GM19467 (cell line): Measurements from ENCODE around the gene PGLYRP4.
"Not testable (repeated sequence)": the region's sequence is repeated elsewhere in the genome, so short reads cannot be mapped to it uniquely, and the experiment has no call there.

Source experiments
- ATAC-seq: cut with Tn5 transposase; IDR thresholded peaks from one replicate; pipeline ENCODE4 v1.9.1; 2021; ENCODE audit warnings: mild to moderate bottlenecking, moderate library complexity; ENCODE audit not compliant: unreplicated experiment

Gene PGLYRP4

DNA sequence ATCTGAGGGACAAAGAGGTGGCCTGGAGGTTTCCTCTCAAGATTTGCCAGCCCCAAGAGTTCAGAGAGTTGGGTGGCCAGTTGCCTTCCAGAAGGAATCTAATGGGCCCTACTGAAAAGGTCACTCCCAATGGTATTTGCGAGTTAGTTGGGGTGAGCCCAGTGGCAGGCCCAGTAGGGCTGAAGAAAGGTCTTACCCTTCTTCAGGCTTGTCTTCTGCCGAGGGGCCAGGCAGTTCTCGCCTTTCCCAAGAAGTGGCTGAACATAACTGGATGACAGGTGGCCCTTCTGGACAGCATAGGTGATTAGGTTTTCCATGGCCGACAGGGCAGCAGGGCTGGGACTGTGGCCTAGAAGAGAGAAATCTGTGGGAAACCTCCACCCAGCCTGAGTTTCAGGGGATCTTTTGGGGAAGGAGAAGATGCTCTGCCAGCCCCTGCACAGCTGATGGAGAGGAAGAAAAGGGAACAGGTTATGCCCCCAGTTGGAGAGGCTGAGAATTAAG, 7.2 kb downstream of the PGLYRP4 start:
- ATAC-seq: no peak

DNA sequence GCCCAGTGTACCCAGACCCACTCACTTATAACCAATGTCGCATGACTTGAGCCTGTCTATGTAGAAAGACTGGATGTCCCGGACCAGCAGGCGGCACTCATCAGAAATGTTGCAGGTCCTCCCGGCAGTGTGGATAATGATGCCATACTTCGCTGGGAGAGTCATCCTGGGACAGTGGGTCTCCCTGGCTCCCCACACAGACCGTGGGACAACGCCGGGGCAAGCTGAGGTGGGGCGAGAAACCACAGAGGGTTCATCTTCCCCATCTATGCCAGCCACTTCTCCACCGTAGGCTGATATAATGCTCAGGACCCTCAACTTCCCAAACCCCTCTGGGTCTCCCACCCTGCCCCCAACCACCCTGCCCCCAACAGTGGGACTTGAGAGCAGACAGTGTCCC, 8.3 kb downstream of the PGLYRP4 start:
- ATAC-seq: no peak

DNA sequence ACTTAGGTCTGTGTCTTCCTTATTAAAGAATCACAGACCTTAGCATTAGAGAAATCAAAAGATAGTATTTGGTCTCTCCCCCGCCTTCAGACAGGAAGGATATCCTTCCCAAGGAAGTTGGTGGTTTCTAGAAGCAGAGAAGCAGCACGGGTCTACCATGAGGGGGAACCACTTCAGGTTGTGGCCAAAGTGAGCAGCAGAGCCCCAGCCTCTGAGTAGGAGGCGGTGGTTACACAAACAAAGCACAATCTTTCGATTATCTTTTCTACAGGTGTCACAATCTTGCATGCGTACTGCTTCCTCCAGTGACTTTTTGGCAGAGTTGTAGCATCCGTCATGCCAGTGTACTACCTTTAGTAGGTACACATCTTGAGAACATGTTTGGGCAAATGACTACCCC, 8.8 kb downstream of the PGLYRP4 start:
- no peak for ATAC-seq

DNA sequence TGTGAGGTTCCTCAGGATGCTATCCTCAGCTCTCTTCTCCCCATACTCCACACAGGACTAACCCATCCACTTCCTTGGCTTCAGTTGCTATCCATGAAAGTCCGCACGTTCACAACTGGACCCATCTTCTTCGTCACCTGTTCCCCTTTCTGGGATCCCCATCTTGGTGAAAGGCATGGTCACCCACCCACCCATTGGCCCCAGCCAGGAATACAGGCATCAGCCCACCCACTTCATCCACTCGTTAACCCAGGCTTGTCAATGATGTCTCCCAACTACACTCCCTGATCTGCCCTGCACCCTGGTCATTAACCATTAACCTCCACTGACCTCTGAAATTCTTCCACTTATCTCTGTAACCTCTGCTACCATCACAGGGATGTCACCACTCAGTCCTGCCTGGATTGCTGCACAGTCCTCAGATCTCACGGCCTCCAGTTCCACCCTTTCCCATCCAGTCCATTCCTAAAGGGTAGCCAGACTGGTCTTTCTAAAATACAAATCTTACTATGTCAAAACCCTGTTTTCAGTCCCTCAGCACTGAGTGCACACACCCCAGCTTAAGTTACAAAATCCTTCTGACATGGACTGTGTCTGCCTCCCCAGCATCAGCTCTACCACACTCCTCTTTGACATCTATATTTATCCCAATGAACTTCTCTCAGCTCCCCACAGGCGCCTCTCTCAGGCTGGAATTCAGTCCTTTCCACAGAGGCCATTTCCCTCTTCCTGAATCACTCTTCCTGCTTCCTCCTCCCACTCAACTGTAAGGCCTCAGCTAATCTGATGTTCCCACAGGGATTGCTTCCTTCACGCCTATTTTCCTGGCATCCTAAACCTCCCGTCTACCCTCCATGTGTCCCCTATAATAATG, 10.4 kb downstream of the PGLYRP4 start:
- ATAC-seq: no peak

DNA sequence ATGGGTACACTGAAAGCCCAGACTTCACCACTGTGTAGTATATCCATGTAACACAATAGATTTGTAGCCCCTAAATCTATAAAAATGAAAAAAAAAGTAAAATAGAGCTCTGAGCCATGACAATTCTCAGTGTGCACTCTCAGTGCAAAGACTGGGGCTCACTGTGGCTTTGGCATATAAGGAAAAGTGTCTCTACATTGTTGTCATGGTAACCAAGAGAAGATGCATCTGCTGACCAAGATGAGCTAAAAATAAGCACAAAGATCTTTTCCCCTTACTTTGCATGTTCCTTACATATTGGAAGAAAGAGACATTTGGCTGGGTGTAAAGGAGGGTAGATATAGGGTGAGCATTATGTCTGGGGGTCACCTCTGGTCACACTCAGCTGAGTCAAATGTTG, 12.0 kb downstream of the PGLYRP4 start:
- no peak for ATAC-seq

DNA sequence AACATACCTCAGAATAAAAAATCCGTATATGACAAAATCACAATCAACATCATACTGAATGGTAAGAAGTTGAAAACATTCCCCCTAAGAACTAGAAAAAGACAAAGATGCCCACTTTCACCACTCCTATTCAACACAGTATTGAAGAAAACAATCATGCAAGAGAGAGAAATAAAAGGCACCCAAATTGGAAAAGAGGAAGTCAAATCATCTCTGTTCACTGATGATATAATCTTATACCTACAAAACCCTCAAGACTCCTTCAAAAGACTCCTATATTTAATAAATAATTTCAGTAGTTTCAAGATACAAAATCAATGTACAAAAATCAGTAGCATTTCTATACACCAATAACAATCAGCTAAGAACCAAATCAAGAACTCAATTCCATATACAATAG, 14.7 kb downstream of the PGLYRP4 start:
- no peak for ATAC-seq

DNA sequence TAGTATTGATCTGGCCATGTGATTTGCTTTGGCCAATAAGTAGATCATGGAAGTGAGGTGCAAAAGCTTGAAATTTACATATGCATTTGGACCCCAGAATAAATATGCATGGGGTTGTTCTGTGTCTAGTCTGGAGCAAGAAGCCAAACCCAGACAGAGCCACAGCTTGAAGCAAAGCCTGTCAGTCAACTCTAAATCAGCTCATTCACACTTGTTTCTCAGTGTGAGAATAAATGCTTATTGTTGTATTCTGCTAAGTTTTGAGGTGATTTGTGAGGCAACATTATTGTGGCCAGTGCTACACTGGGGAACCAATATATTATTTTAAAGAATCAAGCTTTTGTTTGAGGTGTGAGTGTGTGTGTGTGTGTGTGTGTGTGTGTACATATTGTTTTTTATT, 23.7 kb downstream of the PGLYRP4 start:
- ATAC-seq: no peak

DNA sequence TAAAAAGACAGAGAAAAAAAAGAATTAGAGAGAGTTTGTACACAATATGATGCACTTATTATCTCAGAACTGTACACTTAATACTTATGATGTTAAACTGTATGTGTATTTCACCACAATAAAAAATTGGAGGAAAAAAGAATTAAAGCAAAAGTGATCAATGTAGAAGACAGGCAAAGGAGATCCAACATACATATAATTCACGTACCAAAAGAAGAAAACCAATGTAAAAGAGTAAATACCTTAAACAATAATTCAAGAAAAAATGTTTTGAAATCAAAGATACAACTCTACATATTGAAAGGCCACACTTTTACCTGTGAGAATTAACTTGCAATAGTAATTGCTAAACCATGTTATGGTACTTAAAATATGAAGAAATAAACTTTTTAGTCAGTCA, 26.1 kb downstream of the PGLYRP4 start:
- ATAC-seq: no peak

DNA sequence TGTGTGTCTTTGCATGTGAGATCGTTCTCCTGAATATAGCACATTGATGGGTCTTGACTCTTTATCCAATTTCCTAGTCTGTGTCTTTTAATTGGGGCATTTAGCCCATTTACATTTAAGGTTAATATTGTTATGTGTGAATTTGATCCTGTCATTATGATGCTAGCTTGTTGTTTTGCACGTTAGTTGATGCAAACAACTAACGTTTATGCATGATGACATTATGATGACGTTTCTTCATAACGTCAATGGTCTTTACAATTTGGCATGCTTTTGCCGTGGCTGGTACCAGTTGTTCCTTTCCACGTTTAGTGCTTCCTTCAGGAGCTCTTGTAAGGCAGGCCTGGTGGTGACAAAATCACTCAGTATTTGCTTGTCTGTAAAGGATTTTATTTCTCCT, 30.5 kb downstream of the PGLYRP4 start:
- ATAC-seq: not testable (repeated sequence)

DNA sequence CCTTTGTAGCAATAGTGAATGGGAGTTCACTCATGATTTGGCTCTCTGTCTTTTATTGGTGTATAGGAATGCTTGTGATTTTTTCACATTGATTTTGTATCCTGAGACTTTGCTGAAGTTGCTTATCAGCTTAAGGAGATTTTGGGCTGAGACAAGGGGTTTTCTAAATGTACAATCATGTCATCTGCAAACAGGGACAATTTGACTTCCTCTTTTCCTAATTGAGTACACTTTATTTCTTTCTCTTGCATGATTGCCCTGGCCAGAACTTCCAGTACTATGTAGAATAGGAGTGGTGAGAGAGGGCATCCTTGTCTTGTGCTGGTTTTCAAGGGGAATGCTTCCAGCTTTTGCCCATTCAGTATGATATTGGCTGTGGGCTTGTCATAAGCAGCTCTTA, 32.6 kb downstream of the PGLYRP4 start:
- not testable (repeated sequence) for ATAC-seq

DNA sequence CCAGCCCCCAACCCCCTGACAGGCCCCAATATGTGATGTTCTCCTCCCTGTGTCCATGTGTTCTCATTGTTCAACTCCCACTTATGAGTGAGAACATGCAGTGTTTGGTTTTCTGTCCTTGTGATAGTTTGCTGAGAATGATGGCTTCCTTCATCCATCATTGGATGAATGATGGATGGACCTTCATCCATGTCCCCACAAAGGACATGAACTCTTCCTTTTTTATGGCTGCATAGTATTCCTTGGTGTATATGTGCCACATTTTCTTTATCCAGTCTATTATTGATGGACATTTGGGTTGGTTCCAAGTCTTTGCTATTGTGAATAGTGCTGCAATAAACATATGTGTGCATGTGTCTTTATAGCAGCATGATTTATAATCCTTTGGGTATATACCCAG, 34.3 kb downstream of the PGLYRP4 start:
- not testable (repeated sequence) for ATAC-seq

DNA sequence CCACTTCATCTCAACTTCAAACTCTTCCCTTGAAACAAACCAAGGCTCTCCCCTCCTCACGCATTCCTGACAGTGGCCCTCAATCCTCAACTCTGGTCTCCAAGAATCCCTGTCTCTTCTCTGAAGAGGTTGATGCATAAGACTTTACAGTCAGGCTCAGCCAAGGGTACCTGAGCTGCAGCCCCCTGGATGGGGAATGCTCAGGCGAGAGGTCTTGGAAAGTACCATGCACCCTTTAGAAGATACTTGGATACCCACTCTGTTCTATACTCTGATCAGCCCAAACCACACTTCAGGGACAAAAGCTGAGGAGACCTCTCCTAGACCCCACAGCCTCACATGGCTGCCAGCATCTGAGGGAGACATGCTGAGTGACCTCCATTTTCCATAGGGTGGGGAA, 35.4 kb downstream of the PGLYRP4 start:
- ATAC-seq: no peak

DNA sequence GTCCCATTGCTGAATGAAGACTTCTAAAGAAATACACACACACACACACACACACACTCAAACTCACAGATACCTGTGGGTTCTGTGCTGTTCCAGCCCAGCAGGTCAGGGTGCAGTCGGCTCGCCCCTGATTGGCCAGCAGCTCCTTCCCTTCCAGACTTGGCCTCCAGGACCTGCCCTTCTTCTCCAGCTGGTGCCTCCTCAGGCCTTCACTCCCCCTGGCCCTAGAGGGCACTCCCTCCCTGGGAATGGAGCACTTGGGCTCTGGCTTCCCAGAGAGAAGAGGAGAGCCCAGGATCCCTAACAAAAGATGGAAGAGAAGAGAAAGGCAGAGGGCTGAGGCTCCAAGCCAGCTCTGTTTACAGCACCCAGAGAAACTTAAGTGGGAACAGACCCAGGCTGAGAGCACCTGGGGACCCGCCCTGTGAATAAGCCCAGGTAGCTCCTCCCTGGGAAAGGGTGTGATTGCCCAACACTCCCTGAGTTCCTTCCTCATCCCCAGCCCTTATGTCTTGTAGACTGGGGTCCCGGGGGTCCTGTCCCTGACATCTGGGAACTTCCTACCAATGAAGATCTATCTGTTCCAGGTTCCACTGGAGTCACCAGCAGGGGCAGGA, 36.0 kb downstream of the PGLYRP4 start, which contains the start of gene PGLYRP3:
PGLYRP3 (minus strand) TSS at position 383 of the 617 bp plus-strand sequence. CDS start 2,287 bp downstream, outside the sequence.
- no peak for ATAC-seq

DNA sequence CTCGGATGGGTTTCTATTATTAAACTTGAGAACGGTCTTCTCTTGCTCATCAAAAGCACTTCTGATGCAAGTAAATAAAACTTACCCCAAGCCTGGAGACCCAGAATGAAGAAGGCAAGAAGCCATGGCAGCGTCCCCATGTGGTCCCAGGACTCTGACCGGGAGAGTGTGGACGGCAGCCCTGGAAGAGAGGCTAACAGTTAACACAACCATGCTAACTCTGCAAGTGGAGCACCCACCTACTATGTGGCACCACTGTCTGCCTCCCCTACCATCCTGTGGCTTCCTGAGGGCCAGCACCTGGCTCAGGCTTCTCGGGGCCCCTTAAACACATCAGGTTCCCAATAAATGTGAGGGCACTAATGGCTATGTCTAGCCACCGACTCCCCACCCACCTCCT, 38.1 kb downstream of the PGLYRP4 start:
- ATAC-seq: no peak

DNA sequence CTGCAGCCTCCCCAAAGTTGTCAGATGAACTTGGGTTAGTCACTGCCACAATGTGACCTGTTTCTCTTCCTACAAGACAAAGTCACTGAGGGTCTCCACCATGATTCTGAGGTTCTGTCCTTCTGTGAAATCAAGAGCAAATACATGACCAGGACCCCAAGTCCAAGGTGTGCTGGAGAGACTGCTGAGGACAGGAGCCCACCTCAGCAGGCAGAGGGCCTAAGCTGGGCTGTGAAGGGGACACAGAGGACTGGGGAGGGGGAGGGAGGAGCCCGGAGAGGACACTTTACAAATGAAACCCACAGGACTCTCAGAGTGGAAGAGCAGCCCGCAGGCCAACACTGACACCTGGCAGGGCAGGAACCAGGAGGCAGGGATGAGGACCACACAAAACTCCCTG, 39.2 kb downstream of the PGLYRP4 start:
- no peak for ATAC-seq

DNA sequence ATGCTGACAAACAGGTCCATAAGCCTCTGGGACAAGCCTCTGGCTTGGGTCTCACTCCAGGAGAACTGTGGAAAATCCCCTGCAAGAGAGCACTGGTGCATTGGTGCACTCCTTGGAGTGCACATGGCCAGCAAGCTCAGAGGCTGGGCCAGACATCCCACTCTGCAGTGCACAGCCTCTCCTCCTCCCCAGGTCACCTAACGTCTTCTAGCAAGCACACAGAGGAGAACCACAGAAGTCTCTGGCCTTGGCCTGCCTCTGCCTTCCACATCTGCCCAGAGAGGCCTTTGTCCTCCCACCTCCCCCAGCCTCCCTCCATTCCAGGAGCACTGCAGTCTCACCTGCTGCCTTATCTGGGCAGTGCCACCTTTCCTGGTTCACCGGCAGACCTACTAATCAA, 40.1 kb downstream of the PGLYRP4 start:
- no peak for ATAC-seq

DNA sequence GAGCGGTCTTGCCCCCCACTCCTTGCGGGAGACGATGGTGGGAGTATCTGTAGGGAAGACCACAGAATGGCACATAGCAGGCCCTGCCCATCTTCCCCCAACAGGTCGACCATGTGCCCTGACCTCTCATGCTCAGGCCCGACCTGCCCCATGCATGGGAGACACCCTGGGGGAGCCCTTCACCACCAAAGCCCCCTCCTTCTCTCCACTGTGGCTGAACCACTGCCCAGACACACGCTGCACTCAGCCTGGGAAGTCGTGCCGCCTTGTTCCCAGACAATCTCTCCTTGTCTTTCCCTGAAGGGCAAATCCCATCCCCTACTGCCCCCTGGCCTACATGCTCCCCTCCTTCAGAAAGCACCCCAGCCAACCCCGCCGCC, 41.4 kb downstream of the PGLYRP4 start:
- ATAC-seq: no peak

DNA sequence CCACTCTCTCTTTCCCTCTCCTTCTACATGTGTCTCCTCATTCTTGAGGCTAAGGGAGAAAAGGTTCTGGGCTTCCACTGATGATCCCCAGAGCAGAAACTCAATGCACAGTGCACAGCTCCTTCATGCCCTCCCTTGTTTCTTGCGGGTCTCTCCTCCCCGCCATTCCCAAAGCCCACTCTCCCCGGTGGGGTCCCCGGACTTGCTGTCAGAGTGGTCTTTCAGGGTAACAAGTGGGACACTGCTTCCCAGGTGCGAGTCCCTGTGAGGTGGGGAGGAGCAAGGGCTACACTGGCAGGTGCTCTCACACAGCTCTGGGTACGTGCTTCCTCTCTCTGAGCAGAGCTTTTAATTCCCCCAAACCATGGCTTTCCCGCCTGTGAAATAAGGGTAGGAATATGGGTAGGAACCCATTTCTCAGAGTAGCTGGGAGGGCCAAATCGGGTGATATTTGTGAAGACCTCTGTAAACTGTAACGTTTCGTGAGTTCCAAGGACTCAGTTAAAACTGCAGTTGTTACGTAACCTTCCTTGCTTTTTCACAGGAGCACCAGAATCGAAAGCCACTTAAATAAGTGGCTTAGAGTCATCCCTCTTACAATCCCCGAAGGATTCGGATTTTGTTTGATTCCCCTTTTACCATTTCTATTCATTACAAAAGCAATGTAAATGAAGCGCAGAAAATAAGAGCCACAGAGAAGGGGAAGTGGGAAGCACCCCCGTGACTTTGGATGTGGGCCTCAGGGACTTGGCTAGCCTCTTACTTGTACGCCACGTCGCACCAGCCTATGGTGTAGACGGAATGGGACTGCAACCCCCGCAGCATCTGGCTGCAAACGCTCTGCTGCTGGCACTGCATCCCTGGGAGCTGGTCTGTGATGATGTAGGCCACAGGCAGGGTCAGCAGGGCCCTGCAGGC, 42.1 kb downstream of the PGLYRP4 start:
- ATAC-seq: no peak

DNA sequence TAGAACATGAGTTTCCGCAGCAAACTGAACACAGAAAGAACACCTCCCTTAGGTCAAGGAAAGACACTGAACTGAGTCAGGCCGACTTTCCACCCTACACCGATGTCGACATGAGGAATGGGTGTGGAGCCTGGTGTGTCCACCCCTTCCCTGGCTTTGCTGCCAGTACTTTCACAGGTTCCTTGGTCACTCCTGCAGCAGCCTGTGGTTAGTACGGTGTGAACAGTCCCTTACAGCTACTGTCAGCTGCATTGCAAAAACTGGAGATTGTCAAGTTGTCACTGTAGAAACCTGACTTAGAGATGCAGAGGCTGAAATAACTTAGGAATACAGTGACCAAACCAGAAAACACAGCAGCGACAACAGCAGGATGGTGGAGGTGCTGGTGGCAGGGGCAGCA, 43.0 kb downstream of the PGLYRP4 start:
- ATAC-seq: no peak

DNA sequence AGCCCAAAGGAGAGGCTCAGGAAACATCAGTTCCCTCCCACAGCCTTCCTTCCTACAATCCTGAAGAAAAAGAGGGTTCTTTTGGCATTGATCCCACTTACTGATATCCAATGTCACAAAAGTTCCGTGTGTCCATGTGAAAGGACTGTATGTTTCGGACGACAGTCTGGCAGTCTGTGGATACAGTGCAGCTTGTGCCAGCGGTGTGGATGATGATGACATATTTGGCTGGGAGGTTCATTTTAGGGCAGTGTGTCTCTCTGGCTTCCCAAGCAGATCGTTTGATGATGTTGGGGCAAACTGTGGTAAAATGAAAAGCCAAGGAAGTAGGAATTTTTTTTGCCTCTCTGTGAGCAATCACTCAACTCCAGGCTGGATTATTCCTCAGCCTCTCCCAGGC, 46.3 kb downstream of the PGLYRP4 start:
- ATAC-seq: no peak

DNA sequence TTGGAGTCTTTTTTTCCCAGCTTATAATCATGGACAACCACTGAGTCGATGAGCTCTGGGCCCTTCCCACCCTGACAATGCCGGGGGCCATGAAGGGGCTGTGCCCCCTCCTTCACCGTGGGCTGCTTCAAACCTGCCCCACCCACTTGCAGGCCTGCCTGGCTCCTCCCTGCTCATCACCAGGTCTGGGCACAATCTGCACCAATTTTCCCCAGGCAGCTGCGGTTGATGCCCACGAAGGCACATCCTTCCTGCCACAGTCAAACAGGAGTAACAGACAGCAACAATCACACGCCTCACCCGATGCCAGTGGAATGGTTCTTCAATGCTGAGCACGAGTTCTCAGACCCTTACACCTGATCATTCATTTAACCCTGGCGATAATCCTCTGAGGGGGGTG, 54.8 kb downstream of the PGLYRP4 start:
- ATAC-seq: no peak
